ENCODE measurements around the gene LANCL3.
"Not testable (repeated sequence)": the region's sequence is repeated elsewhere in the genome, so short reads cannot be mapped to it uniquely, and the experiment has no call there.

GRCh38 chrX:37549619-37550018 lies 21.8 kb upstream of the LANCL3 start:
- TF ChIP-seq CTCF (conservative IDR thresholded peaks at IDR 0.05); EZH2 (IDR thresholded peaks at IDR 0.05; ENCODE audit: low read depth): not testable (repeated sequence)
